Measurements from ENCODE around the gene ARPC5L.
A peak's percentile ranks its signal among the peaks of the same experiment; 100 is the strongest.
"Not testable (repeated sequence)": the region's sequence is repeated elsewhere in the genome, so short reads cannot be mapped to it uniquely, and the experiment has no call there.

The ARPC5L gene

GRCh38 chr9:124861342-124862229, at the start of gene ARPC5L, which contains the start of gene RPL35:
TSS of gene ARPC5L (plus strand) at chr9:124862130. CDS start at chr9:124869291, 7,161 bp downstream.
TSS of gene RPL35 (minus strand) at chr9:124861957. CDS start at chr9:124861912, 45 bp downstream.
- DNase-seq = peak; percentile 82

- no peak for DNase-seq
These were observed 49.5 kb upstream of the ARPC5L start for GRCh38 chr9:124812441-124812876.

- no peak for DNase-seq
These were observed 48.9 kb upstream of the ARPC5L start for GRCh38 chr9:124813041-124813440.

GRCh38 chr9:124813501-124814163, 48.3 kb upstream of the ARPC5L start:
- no peak for DNase-seq

GRCh38 chr9:124814164-124814535, 47.8 kb upstream of the ARPC5L start:
- DNase-seq = no peak

- DNase-seq = no peak
These were observed 46.3 kb upstream of the ARPC5L start for GRCh38 chr9:124815601-124816000.

- peak; percentile 14 for DNase-seq
These were observed 43.3 kb upstream of the ARPC5L start for GRCh38 chr9:124818431-124819281.

- no peak for DNase-seq
These were observed 41.0 kb upstream of the ARPC5L start for GRCh38 chr9:124820698-124821623.

GRCh38 chr9:124828489-124829333, 33.2 kb upstream of the ARPC5L start:
- DNase-seq = no peak

- DNase-seq = no peak
These were observed 32.6 kb upstream of the ARPC5L start for GRCh38 chr9:124829334-124829669.

- DNase-seq = no peak
These were observed 31.3 kb upstream of the ARPC5L start for GRCh38 chr9:124830593-124830992.

GRCh38 chr9:124831642-124832364, 30.1 kb upstream of the ARPC5L start:
- no peak for DNase-seq

GRCh38 chr9:124834591-124834990, 27.3 kb upstream of the ARPC5L start:
- DNase-seq = no peak

GRCh38 chr9:124835026-124835557, 26.8 kb upstream of the ARPC5L start:
- DNase-seq = peak; percentile 79

- not testable (repeated sequence) for DNase-seq
These were observed 23.8 kb upstream of the ARPC5L start for GRCh38 chr9:124838132-124838531.

GRCh38 chr9:124838567-124839275, 23.2 kb upstream of the ARPC5L start:
- not testable (repeated sequence) for DNase-seq

GRCh38 chr9:124839612-124840299, 22.2 kb upstream of the ARPC5L start:
- peak; percentile 27 for DNase-seq

- no peak for DNase-seq
These were observed 21.6 kb upstream of the ARPC5L start for GRCh38 chr9:124840300-124840833.
